Measurements from ENCODE around the gene OXSR1.

Gene OXSR1

DNA sequence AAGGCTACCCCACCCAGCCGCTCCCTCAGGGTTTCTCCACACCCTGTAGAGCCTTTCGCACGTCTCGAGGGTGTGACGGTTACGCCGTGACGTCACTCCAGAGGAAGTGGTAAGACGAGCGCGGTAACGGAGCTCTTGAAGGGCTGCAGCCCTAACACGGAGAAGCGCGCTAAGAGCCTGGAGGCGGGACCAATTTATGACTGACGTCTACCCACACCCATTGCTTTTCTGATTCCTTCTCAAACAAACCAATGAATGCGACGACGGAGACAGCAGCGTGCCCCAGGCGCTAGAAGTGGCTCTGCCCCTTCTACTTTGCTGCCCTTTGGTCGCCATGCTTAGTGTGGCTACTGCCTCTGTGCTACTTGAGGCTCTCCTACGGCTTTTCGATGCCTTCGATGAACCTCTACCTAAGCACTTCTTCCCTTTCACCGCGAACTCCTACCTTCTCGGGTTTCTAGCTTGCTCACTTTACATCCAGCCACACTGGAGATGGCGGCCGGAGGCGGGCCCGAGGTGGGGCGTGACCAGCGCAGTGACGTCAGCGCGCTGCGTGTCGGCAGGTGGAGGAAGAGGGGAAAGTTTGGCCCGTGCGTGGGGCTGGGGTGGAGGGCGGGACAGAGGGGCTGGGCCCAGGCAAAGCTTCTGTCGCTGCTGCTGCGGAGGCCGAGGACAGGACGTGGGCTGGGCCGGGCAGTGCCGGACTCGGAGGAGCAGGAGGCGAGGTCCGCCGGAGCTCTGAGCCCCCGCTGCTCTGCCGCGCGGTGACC lies at the start of gene OXSR1:
Gene OXSR1, plus strand, starts transcription at position 586 of the 770 bp plus-strand sequence. CDS start 340 bp downstream, outside the sequence.
- TF ChIP-seq, protein P1, sequence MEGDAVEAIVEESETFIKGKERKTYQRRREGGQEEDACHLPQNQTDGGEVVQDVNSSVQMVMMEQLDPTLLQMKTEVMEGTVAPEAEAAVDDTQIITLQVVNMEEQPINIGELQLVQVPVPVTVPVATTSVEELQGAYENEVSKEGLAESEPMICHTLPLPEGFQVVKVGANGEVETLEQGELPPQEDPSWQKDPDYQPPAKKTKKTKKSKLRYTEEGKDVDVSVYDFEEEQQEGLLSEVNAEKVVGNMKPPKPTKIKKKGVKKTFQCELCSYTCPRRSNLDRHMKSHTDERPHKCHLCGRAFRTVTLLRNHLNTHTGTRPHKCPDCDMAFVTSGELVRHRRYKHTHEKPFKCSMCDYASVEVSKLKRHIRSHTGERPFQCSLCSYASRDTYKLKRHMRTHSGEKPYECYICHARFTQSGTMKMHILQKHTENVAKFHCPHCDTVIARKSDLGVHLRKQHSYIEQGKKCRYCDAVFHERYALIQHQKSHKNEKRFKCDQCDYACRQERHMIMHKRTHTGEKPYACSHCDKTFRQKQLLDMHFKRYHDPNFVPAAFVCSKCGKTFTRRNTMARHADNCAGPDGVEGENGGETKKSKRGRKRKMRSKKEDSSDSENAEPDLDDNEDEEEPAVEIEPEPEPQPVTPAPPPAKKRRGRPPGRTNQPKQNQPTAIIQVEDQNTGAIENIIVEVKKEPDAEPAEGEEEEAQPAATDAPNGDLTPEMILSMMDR (IDR thresholded peaks at IDR 0.05; ENCODE audit: insufficient read depth, low read depth, low read length, missing control alignments): no peak
- DNase-seq (ENCODE audit: low read depth): peak; percentile 100

DNA sequence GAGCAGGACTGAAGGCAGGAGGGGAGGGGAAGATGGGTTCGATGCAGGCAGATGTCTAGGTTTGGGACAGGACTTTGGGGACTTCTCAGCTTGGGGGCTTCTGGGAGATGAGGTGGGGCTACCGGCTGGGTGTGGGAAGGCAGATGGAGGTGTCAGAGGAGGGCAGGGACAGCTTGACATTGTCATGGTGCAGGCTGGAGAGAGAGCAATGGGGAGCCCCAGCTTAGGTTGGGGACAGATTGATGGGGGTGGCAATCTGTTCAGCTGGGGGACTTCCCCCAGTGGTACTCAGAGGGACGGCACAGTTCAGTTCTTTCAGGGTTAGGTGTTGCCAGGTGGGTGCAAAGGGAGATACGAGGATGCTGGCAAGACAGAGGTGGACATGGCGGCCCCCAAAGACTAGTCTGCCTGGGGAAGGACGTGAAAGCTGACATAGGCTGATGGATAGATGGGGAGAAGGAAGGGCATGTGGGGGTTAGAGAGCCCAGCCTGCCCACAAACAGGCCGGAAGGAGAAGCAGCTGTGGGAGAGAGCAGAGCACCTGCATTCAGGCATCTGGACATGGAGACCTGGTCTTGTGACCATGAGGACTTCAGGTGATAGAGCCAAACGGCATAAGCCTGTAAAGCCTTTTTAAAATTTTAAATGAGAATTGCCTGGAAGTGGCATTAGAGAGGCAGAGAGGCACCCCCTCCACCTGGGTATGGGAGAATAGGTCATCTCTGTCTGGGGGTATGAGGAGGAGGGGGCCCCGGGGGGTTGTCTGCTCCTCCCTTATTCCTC lies 49.5 kb upstream of the OXSR1 start:
- no peak overlapping the region for H3K4me3 ChIP-seq (ENCODE audit: low read depth, low read length)
- DNase-seq (ENCODE audit: low read depth): no peak
- TF ChIP-seq, protein P1 (IDR thresholded peaks at IDR 0.05; ENCODE audit: insufficient read depth, low read depth, low read length, missing control alignments): no peak

More for the DNA sequence above, at the start of gene OXSR1:
- peak within 1 kb of the TSS; percentile 66 for H3K4me3 ChIP-seq (ENCODE audit: low read depth, low read length)

DNA sequence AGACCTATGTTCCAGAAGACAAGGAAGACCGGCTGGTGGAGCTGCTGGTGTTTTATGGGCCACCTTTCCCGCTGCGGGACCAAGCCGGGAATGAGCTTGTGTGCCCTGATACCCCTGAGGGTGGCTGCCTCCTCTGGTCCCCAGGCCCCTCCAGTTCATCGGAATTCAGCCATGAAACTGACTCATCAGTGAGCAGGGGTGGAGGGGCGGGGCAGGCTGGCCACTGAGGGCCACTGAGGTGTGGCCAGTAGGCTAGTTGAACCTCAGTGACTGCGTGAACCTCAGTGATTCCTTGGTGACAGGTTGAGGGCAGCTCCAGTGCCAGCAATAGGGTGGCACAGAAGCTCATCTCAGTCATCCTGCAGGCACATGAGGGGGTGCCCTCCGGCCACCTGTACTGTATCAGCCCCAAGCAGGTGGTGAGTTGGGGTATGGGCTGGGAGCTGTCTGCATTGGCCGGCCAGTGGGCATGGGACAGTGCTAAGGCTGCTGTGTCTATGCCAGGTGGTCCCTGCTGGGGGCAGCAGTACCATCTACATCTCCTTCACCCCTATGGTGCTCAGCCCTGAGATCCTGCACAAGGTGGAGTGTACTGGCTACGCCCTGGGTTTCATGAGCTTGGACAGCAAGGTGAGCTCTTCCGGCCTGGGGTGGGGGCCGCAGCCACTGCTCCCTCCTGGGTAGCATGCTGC lies 48.7 kb upstream of the OXSR1 start:
- DNase-seq (ENCODE audit: low read depth): no peak
- TF ChIP-seq, protein P1 (IDR thresholded peaks at IDR 0.05; ENCODE audit: insufficient read depth, low read depth, low read length, missing control alignments): peak; percentile 0
- no peak overlapping the region for H3K4me3 ChIP-seq (ENCODE audit: low read depth, low read length)

DNA sequence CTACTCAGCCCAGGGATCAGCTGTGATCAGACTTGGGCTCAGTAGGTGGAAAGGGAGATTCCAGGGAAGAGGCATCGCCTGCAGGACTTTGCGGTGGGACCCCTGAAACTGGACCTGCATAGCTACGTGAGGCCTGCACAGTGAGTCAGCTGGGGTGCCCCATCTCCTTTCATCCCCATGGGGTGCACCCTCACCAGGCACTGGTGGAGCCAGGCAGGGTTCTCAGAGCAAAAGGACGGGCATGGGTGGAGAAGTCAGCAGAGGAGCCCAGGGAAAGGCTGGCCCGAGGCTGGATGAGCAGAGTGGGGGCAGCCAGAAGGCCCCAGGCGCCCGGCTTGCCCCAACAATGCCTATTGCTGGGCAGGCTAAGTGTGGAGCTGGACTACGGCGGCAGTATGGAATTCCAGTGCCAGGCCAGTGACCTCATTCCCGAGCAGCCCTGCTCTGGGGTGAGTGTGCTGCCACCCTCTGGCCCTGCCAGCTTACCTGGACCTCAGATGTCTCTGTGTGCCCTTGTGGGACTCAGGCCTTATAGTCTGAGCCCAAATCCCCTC lies 48.1 kb upstream of the OXSR1 start:
- no peak overlapping the region for H3K4me3 ChIP-seq (ENCODE audit: low read depth, low read length)
- TF ChIP-seq, protein P1 (IDR thresholded peaks at IDR 0.05; ENCODE audit: insufficient read depth, low read depth, low read length, missing control alignments): no peak
- DNase-seq (ENCODE audit: low read depth): no peak

DNA sequence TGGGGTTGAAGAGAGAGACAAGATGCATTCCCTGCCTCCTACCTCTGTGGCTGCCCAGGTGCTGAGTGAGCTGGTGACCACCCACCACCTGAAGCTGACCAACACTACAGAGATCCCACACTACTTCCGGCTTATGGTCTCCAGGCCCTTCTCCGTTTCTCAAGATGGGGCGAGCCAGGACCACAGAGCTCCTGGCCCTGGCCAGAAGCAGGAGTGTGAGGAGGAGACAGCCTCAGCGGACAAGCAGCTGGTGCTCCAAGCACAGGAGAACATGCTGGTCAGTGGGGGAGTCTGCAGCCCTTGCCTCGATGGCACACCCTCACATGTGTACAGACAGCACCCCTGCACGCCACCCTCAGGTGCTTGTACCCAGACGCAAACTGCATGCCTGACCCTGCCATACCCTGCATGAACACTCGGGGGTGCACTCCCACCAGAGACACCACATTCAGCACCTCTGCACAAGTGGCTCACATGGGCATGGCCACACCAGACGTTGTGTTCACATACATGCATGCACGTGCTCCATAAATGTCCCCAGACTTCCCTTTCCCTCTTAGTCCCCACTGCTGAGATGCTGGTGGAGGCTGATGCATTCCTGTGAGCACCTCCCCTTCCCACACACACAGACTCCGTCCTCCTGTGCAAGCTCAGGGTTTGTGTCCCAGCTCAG lies 47.5 kb upstream of the OXSR1 start:
- H3K4me3 ChIP-seq (ENCODE audit: low read depth, low read length): no peak overlapping the region
- TF ChIP-seq, protein P1 (IDR thresholded peaks at IDR 0.05; ENCODE audit: insufficient read depth, low read depth, low read length, missing control alignments): peak; percentile 95
- DNase-seq (ENCODE audit: low read depth): peak; percentile 81

Data from GM12865 (cell line).